HEK293 (cell line): Measurements from ENCODE around the gene EOMES.

Source experiments
- CTCF ChIA-PET: fragments of 350-600 bp; formaldehyde crosslinking; extraction: SDS; loops from one replicate; lab custom pipeline; 2021; ENCODE audit warnings: antibody characterized with exemption; lab: Yijun Ruan, JAX
- POLR2A ChIA-PET: fragments of 300-600 bp; formaldehyde crosslinking; extraction: SDS; loops from one replicate; lab custom pipeline; 2020; ENCODE audit warnings: antibody characterized with exemption, inconsistent platforms; lab: Yijun Ruan, JAX
- H3K27ac ChIP-seq: fragments of 200-500 bp; sonication (Bioruptor generic); 2 replicates; pipeline ENCODE4 v1.5.1; 2014; ENCODE audit warnings: low read depth, low read length, control low read depth, inconsistent platforms; ENCODE audit errors: extremely low read depth
- H3K36me3 ChIP-seq, 2 experiments: fragments of 200-500 bp in 1 of 2; sonication (Bioruptor generic) in 1 of 2; 1 replicate in 1 of 2; 2 replicates in 1 of 2; pipeline ENCODE4 v1.5.1; 2014 to 2017; ENCODE audit warnings: inconsistent platforms in 2 of 2, low read length in 2 of 2; ENCODE audit not compliant: control insufficient read depth in 2 of 2, insufficient read depth in 1 of 2
- H3K4me1 ChIP-seq: fragments of 200-500 bp; sonication (Bioruptor generic); 2 replicates; pipeline ENCODE4 v1.5.1; 2014; ENCODE audit warnings: mild to moderate bottlenecking, low read length, inconsistent platforms; ENCODE audit not compliant: control insufficient read depth, insufficient read depth
- H3K4me3 ChIP-seq: 2 replicates; pipeline ENCODE4 v1.5.1; 2011; ENCODE audit warnings: low read depth, mild to moderate bottlenecking, control low read depth, low read length, moderate library complexity
- H3K9me3 ChIP-seq: fragments of 200-500 bp; sonication (Bioruptor generic); 2 replicates; pipeline ENCODE4 v1.5.1; 2014; ENCODE audit warnings: low read depth, low read length, inconsistent platforms; ENCODE audit not compliant: control insufficient read depth, insufficient read depth
- SETDB1 ChIP-seq: IDR thresholded peaks from one replicate; pipeline ENCODE4 v1.6.1; 2017; ENCODE audit warnings: mild to moderate bottlenecking, low read length, moderate library complexity, mixed read lengths; ENCODE audit not compliant: insufficient read length
- SP3 ChIP-seq: fragments of 450-650 bp; formaldehyde crosslinking; IDR thresholded peaks from 2 replicates; pipeline ENCODE4 v1.5.1; 2016; ENCODE audit warnings: missing biosample characterization, missing genetic modification characterization
- ZBTB17 ChIP-seq: fragments of 450-650 bp; formaldehyde crosslinking; IDR thresholded peaks from 2 replicates; pipeline ENCODE4 v1.5.1; 2016; ENCODE audit warnings: missing biosample characterization, missing genetic modification characterization
- ZFP41 ChIP-seq: fragments of 450-650 bp; formaldehyde crosslinking; IDR thresholded peaks from 2 replicates; pipeline ENCODE4 v1.5.1; 2016; ENCODE audit warnings: missing biosample characterization, missing genetic modification characterization, borderline replicate concordance
- ZNF202 ChIP-seq: fragments of 450-650 bp; formaldehyde crosslinking; IDR thresholded peaks from 2 replicates; pipeline ENCODE4 v1.5.1; 2016; ENCODE audit warnings: missing biosample characterization, missing genetic modification characterization, borderline replicate concordance
- ZNF404 ChIP-seq: fragments of 450-650 bp; formaldehyde crosslinking; IDR thresholded peaks from 2 replicates; pipeline ENCODE4 v1.5.1; 2017; ENCODE audit warnings: missing biosample characterization, missing genetic modification characterization
- ZNF473 ChIP-seq: fragments of 450-650 bp; formaldehyde crosslinking; IDR thresholded peaks from 2 replicates; pipeline ENCODE4 v1.5.1; 2017; ENCODE audit warnings: missing biosample characterization, missing genetic modification characterization
- ZNF529 ChIP-seq: fragments of 450-650 bp; formaldehyde crosslinking; IDR thresholded peaks from 2 replicates; pipeline ENCODE4 v1.5.1; 2017; ENCODE audit warnings: missing genetic modification characterization, missing biosample characterization; ENCODE audit not compliant: insufficient replicate concordance
- ZNF530 ChIP-seq: fragments of 450-650 bp; formaldehyde crosslinking; IDR thresholded peaks from 2 replicates; pipeline ENCODE4 v1.5.1; 2016; ENCODE audit warnings: low read depth, missing biosample characterization, missing genetic modification characterization
- ZNF624 ChIP-seq: fragments of 450-650 bp; formaldehyde crosslinking; IDR thresholded peaks from 2 replicates; pipeline ENCODE4 v1.5.1; 2017; ENCODE audit warnings: missing biosample characterization, missing genetic modification characterization
- ZNF626 ChIP-seq: fragments of 450-650 bp; sonication (Bioruptor Pico); formaldehyde crosslinking; IDR thresholded peaks from 2 replicates; pipeline ENCODE4 v1.5.1; 2018; ENCODE audit warnings: missing biosample characterization, missing genetic modification characterization, inconsistent platforms
- ZNF658 ChIP-seq: fragments of 450-650 bp; formaldehyde crosslinking; IDR thresholded peaks from 2 replicates; pipeline ENCODE4; 2016; ENCODE audit warnings: missing biosample characterization, missing genetic modification characterization
- ZNF777 ChIP-seq: fragments of 450-650 bp; formaldehyde crosslinking; IDR thresholded peaks from 2 replicates; pipeline ENCODE4 v1.5.1; 2017; ENCODE audit warnings: missing biosample characterization, missing genetic modification characterization, borderline replicate concordance
- TF ChIP-seq, protein P1 (sequence below): fragments of 450-650 bp; formaldehyde crosslinking; IDR thresholded peaks from 2 replicates; pipeline ENCODE4 v1.5.1; 2017; ENCODE audit warnings: missing biosample characterization, missing genetic modification characterization
- TF ChIP-seq, protein P2 (sequence below): fragments of 450-650 bp; formaldehyde crosslinking; IDR thresholded peaks from 2 replicates; pipeline ENCODE4; 2016; ENCODE audit warnings: missing biosample characterization, missing genetic modification characterization
- TF ChIP-seq, protein P3 (sequence below): fragments of 450-650 bp; formaldehyde crosslinking; IDR thresholded peaks from 2 replicates; pipeline ENCODE4 v1.5.1; 2016; ENCODE audit warnings: missing biosample characterization, missing genetic modification characterization
- TF ChIP-seq, protein P4 (sequence below): fragments of 450-650 bp; formaldehyde crosslinking; IDR thresholded peaks from 2 replicates; pipeline ENCODE4 v1.5.1; 2016; ENCODE audit warnings: missing biosample characterization, missing genetic modification characterization, borderline replicate concordance

The EOMES gene

DNA sequence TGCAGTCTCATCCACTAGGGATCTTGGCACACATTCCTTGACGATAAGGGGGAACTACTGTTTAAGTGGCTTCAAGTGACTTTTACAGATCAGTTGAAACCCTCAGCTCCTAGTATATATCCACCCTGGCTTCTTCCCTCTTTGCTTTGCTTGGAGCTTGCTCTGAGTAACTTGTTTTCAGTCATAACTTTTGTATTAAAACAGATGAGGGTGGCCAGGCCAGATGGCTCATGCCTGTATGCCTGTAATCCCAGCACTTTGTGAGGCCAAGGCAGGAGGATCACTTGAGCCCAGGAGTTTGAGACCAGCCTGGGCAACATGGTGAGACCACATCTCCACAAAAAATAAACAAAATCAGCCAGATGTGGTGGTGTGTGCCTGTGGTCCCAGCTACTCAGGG lies 42.4 kb downstream of the EOMES start (continued):
- TF ChIP-seq, protein P1, sequence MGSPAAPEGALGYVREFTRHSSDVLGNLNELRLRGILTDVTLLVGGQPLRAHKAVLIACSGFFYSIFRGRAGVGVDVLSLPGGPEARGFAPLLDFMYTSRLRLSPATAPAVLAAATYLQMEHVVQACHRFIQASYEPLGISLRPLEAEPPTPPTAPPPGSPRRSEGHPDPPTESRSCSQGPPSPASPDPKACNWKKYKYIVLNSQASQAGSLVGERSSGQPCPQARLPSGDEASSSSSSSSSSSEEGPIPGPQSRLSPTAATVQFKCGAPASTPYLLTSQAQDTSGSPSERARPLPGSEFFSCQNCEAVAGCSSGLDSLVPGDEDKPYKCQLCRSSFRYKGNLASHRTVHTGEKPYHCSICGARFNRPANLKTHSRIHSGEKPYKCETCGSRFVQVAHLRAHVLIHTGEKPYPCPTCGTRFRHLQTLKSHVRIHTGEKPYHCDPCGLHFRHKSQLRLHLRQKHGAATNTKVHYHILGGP (tag by site-specific recombination), result no peak
- TF ChIP-seq ZFP41 (tag by site-specific recombination), result no peak

DNA sequence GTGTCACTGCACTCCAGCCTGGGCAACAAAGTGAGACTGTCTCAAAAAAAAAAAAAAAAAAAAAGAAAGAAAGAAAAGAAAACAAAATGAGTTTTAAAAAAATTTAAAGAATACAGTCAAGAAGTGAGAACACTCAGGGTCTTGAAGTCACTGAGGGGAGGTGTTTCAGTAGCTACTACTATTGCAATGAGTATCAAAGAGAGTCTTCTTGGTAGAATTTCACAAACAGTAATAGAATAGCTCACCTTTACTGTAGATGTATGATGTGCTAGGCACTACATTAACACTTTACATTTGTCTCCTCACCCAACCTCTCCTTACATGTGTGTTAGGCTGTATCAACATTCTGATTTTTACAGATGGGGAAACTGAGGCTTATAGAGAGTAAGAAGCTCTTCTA lies 43.9 kb downstream of the EOMES start:
- TF ChIP-seq, protein P2, sequence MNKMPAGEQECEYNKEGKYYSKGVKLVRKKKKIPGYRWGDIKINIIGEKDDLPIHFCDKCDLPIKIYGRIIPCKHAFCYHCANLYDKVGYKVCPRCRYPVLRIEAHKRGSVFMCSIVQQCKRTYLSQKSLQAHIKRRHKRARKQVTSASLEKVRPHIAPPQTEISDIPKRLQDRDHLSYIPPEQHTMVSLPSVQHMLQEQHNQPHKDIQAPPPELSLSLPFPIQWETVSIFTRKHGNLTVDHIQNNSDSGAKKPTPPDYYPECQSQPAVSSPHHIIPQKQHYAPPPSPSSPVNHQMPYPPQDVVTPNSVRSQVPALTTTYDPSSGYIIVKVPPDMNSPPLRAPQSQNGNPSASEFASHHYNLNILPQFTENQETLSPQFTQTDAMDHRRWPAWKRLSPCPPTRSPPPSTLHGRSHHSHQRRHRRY (tag by site-specific recombination), result no peak
- no peak for TF ChIP-seq ZNF202
- TF ChIP-seq, protein P3, sequence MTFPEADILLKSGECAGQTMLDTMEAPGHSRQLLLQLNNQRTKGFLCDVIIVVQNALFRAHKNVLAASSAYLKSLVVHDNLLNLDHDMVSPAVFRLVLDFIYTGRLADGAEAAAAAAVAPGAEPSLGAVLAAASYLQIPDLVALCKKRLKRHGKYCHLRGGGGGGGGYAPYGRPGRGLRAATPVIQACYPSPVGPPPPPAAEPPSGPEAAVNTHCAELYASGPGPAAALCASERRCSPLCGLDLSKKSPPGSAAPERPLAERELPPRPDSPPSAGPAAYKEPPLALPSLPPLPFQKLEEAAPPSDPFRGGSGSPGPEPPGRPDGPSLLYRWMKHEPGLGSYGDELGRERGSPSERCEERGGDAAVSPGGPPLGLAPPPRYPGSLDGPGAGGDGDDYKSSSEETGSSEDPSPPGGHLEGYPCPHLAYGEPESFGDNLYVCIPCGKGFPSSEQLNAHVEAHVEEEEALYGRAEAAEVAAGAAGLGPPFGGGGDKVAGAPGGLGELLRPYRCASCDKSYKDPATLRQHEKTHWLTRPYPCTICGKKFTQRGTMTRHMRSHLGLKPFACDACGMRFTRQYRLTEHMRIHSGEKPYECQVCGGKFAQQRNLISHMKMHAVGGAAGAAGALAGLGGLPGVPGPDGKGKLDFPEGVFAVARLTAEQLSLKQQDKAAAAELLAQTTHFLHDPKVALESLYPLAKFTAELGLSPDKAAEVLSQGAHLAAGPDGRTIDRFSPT (tag by site-specific recombination), result no peak
- TF ChIP-seq ZNF624 (tag by site-specific recombination), result no peak
- TF ChIP-seq ZNF473, result no peak
- no peak for TF ChIP-seq ZNF777 (tag by site-specific recombination)
- TF ChIP-seq SETDB1, result no peak
- no peak for TF ChIP-seq ZNF658
- TF ChIP-seq, protein P4, sequence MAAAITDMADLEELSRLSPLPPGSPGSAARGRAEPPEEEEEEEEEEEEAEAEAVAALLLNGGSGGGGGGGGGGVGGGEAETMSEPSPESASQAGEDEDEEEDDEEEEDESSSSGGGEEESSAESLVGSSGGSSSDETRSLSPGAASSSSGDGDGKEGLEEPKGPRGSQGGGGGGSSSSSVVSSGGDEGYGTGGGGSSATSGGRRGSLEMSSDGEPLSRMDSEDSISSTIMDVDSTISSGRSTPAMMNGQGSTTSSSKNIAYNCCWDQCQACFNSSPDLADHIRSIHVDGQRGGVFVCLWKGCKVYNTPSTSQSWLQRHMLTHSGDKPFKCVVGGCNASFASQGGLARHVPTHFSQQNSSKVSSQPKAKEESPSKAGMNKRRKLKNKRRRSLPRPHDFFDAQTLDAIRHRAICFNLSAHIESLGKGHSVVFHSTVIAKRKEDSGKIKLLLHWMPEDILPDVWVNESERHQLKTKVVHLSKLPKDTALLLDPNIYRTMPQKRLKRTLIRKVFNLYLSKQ, result no peak
- TF ChIP-seq SP3 (tag by site-specific recombination), result no peak
- TF ChIP-seq ZBTB17 (tag by site-specific recombination), result no peak
- TF ChIP-seq ZNF626 (tag by site-specific recombination), result no peak
- TF ChIP-seq ZNF404, result no peak
- TF ChIP-seq ZNF530 (tag by site-specific recombination), result no peak
- Histone ChIP-seq H3K27ac (no peak overlapping the region), H3K4me3 (no peak overlapping the region), H3K36me3 (no peaks in the 10 kb centered on the region), H3K9me3 (no peaks in the 10 kb centered on the region), H3K4me1 (peaks cover 8% of the 10 kb centered on the region)
- ChIA-PET POLR2A (no interaction called here), CTCF (interaction anchor here (0.5 to 1.7 kb wide), 4 partner anchors 20 to 1646 kb away, joined by 3 to 6 read pairs (median 4); no protein-coding TSS in a partner anchor)

DNA sequence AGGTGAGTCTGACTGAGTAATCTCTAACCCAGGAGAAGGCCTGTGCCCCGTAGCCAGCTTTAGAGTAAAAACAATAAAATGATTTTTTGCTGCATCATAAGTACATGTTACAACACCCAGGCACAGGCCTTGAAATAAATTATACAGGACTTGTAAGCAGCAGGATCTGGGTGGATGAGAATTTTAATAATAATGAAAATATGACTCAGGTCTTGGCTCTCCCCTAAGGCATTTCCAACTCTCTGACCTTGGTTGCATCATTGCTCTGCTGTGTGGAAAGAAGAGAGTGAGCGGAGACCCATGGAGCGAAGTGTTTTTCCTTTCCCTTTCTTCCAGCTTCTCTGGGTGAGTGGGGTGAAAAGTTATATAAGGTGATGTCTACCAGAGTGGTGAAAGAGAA lies 44.6 kb downstream of the EOMES start:
- no peak overlapping the region for H3K27ac ChIP-seq
- no peak overlapping the region for H3K4me3 ChIP-seq
- CTCF ChIA-PET, result interaction anchor here (0.6 to 1.7 kb wide), 4 partner anchors 19 to 423 kb away, joined by 3 read pairs; no protein-coding TSS in a partner anchor
- POLR2A ChIA-PET, result no interaction called here
- no peaks in the 10 kb centered on the region for H3K36me3 ChIP-seq
- peaks cover 8% of the 10 kb centered on the region for H3K4me1 ChIP-seq
- no peaks in the 10 kb centered on the region for H3K9me3 ChIP-seq
- TF ChIP-seq ZNF529 (tag by site-specific recombination), result no peak
- TF ChIP-seq, all 188 proteins: peak for 0
